Measurements from ENCODE around the gene PDIA5. TPM values are rescaled to one million over a fixed set of nuclear protein-coding genes. Genes with fewer than 3 reads are reported as not detected.

Gene PDIA5
- total RNA-seq, 1 experiment from 2014 or later: 53.6 TPM

- TF ChIP-seq TCF7L2 (IDR thresholded peaks at IDR 0.05; ENCODE audit: low read depth, low read length) (no peak), SIN3A (IDR thresholded peaks at IDR 0.05; ENCODE audit: borderline replicate concordance, insufficient read depth, low read depth, low read length) (no peak), POLR2AphosphoS5 (IDR thresholded peaks at IDR 0.05; ENCODE audit: low read depth, low read length) (no peak), REST (IDR thresholded peaks at IDR 0.05; ENCODE audit: insufficient read depth in 1 of 2, low read depth in 2 of 2, low read length in 1 of 2) (no peak)
- TF ChIP-seq, protein P1, sequence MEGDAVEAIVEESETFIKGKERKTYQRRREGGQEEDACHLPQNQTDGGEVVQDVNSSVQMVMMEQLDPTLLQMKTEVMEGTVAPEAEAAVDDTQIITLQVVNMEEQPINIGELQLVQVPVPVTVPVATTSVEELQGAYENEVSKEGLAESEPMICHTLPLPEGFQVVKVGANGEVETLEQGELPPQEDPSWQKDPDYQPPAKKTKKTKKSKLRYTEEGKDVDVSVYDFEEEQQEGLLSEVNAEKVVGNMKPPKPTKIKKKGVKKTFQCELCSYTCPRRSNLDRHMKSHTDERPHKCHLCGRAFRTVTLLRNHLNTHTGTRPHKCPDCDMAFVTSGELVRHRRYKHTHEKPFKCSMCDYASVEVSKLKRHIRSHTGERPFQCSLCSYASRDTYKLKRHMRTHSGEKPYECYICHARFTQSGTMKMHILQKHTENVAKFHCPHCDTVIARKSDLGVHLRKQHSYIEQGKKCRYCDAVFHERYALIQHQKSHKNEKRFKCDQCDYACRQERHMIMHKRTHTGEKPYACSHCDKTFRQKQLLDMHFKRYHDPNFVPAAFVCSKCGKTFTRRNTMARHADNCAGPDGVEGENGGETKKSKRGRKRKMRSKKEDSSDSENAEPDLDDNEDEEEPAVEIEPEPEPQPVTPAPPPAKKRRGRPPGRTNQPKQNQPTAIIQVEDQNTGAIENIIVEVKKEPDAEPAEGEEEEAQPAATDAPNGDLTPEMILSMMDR (IDR thresholded peaks at IDR 0.05): no peak
- intact Hi-C loops (cut with micrococcal nuclease; ENCODE audit: unreplicated experiment): no loop called here
- no TSS peak for BruUV-seq (replicated peaks)
These were observed 59.8 kb downstream of the PDIA5 start for GRCh38 chr3:123126653-123127052.

GRCh38 chr3:123129092-123129491 lies 62.3 kb downstream of the PDIA5 start:
- Histone ChIP-seq H3K4me1 (ENCODE audit: control insufficient read depth, insufficient read depth, low read length) (no peaks in the 10 kb centered on the region), H3K27me3 (ENCODE audit: control insufficient read depth, insufficient read depth, low read length) (no peaks in the 10 kb centered on the region), H3K9me3 (ENCODE audit: control insufficient read depth, insufficient read depth, low read depth, low read length) (no peaks in the 10 kb centered on the region), H3K27ac (ENCODE audit: low read length) (no peak overlapping the region), H3K36me3 (ENCODE audit: control insufficient read depth, insufficient read depth, low read length) (no peaks in the 10 kb centered on the region), H3K4me3 (ENCODE audit: low read depth in 2 of 2, low read length in 2 of 2) (no peak overlapping the region)
- BruUV-seq (replicated peaks): no TSS peak
- DNase-seq (ENCODE audit: low read depth, low spot score) (no peak), ATAC-seq (no peak)
- TF ChIP-seq TCF7L2 (IDR thresholded peaks at IDR 0.05; ENCODE audit: low read depth, low read length) (no peak), POLR2AphosphoS5 (IDR thresholded peaks at IDR 0.05; ENCODE audit: low read depth, low read length) (no peak), REST (IDR thresholded peaks at IDR 0.05; ENCODE audit: insufficient read depth in 1 of 2, low read depth in 2 of 2, low read length in 1 of 2) (no peak)
- TF ChIP-seq, protein P1 (IDR thresholded peaks at IDR 0.05): no peak
- ChIA-PET CTCF (no interaction called here), POLR2A (no interaction called here)
- intact Hi-C loops (cut with micrococcal nuclease; ENCODE audit: unreplicated experiment) (no loop called here), in situ Hi-C loops (cut with HindIII; ENCODE audit: low pct_unique_long_range_greater_than_20kb, low sequenced_read_pairs) (no loop called here)

More at GRCh38 chr3:123126653-123127052, 59.8 kb downstream of the PDIA5 start:
- CTCF ChIA-PET: no interaction called here
- H3K4me3 ChIP-seq (ENCODE audit: low read depth in 2 of 2, low read length in 2 of 2): no peak overlapping the region
- 0 out of 2 replicates have a peak, but pooled peaks cover 4% of the 10 kb centered on the region for H3K36me3 ChIP-seq (ENCODE audit: control insufficient read depth, insufficient read depth, low read length)
- no peak for ATAC-seq
- no peak for DNase-seq (ENCODE audit: low read depth, low spot score)
- H3K4me1 ChIP-seq (ENCODE audit: control insufficient read depth, insufficient read depth, low read length): no peaks in the 10 kb centered on the region
- H3K27ac ChIP-seq (ENCODE audit: low read length): no peak overlapping the region
- H3K27me3 ChIP-seq (ENCODE audit: control insufficient read depth, insufficient read depth, low read length): no peaks in the 10 kb centered on the region
- POLR2A ChIA-PET: no interaction called here
- H3K9me3 ChIP-seq (ENCODE audit: control insufficient read depth, insufficient read depth, low read depth, low read length): no peaks in the 10 kb centered on the region
- in situ Hi-C loops (cut with HindIII; ENCODE audit: low pct_unique_long_range_greater_than_20kb, low sequenced_read_pairs): no loop called here
